Germinal center (tissue), 1 donor: ENCODE data around the gene MSRB3.

Experiments used
- DNase-seq: peaks from one replicate; pipeline ENCODE4 v3.0.0; 2012; ENCODE audit warnings: mixed read lengths, low spot score

MSRB3 gene

GRCh38 chr12:65497660-65498059 lies 219.2 kb downstream of the MSRB3 start:
- no peak for DNase-seq

GRCh38 chr12:65499167-65499566 lies 220.7 kb downstream of the MSRB3 start:
- no peak for DNase-seq

- no peak for DNase-seq
These were observed 221.8 kb downstream of the MSRB3 start for GRCh38 chr12:65500091-65500900.

GRCh38 chr12:65501093-65501621 lies 222.7 kb downstream of the MSRB3 start:
- no peak for DNase-seq

GRCh38 chr12:65501935-65502334 lies 223.5 kb downstream of the MSRB3 start:
- DNase-seq, result no peak

GRCh38 chr12:65504417-65504816 lies 225.9 kb downstream of the MSRB3 start:
- DNase-seq, result no peak

GRCh38 chr12:65505386-65506121 lies 227.1 kb downstream of the MSRB3 start:
- no peak for DNase-seq

GRCh38 chr12:65508276-65509035 lies 230.0 kb downstream of the MSRB3 start:
- no peak for DNase-seq

GRCh38 chr12:65510007-65510406 lies 231.5 kb downstream of the MSRB3 start:
- DNase-seq, result no peak

- DNase-seq, result no peak
These were observed 232.1 kb downstream of the MSRB3 start for GRCh38 chr12:65510584-65511050.

- DNase-seq, result no peak
These were observed 232.8 kb downstream of the MSRB3 start for GRCh38 chr12:65511134-65511834.

- DNase-seq, result no peak
These were observed 233.4 kb downstream of the MSRB3 start for GRCh38 chr12:65511912-65512311.
